Loucy (cell line): ENCODE data around the gene TCF15.

Experiments
- H2AFZ ChIP-seq: fragments of 200-600 bp; sonication (generic); 2 replicates; pipeline ENCODE4 v1.6.0; 2016; ENCODE audit warnings: antibody characterized with exemption, mild to moderate bottlenecking, low read length, moderate library complexity
- H3F3A ChIP-seq: fragments of 200-600 bp; 2 replicates; pipeline ENCODE4 v1.6.0; 2016; ENCODE audit warnings: antibody characterized with exemption, low read depth, mild to moderate bottlenecking
- H3K27me3 ChIP-seq: fragments of 200-600 bp; sonication (generic); 2 replicates; pipeline ENCODE4 v1.6.1; 2014; ENCODE audit warnings: low read length, mild to moderate bottlenecking; ENCODE audit not compliant: insufficient read depth, poor library complexity, severe bottlenecking
- H3K36me3 ChIP-seq: fragments of 200-600 bp; sonication (generic); 2 replicates; pipeline ENCODE4 v1.6.1; 2016; ENCODE audit warnings: low read length; ENCODE audit not compliant: insufficient read depth
- H3K4me1 ChIP-seq: fragments of 200-600 bp; sonication (generic); 2 replicates; pipeline ENCODE4 v1.5.1; 2014; ENCODE audit warnings: low read length, mild to moderate bottlenecking; ENCODE audit not compliant: insufficient read depth, poor library complexity, severe bottlenecking
- H3K4me2 ChIP-seq: fragments of 200-600 bp; sonication (generic); 2 replicates; pipeline ENCODE4 v1.6.0; 2014; ENCODE audit warnings: antibody characterized with exemption, low read length, low read depth, mild to moderate bottlenecking; ENCODE audit not compliant: poor library complexity, severe bottlenecking
- H3K4me3 ChIP-seq: fragments of 200-600 bp; sonication (generic); 2 replicates; pipeline ENCODE4 v1.5.1; 2014; ENCODE audit warnings: low read length, mild to moderate bottlenecking, mixed read lengths; ENCODE audit not compliant: poor library complexity, severe bottlenecking
- H3K79me2 ChIP-seq: fragments of 200-600 bp; sonication (generic); 2 replicates; pipeline ENCODE4 v1.6.1; 2014; ENCODE audit warnings: low read length; ENCODE audit not compliant: insufficient read depth
- H3K9ac ChIP-seq: fragments of 200-600 bp; sonication (generic); 2 replicates; pipeline ENCODE4 v1.6.0; 2014; ENCODE audit warnings: mild to moderate bottlenecking, low read depth, low read length, moderate library complexity; ENCODE audit not compliant: poor library complexity, severe bottlenecking
- H3K9me2 ChIP-seq: fragments of 200-600 bp; sonication (generic); replicated peaks from 2 replicates; pipeline ENCODE4 v1.6.1; 2016; ENCODE audit warnings: low read depth, low read length, mixed read lengths
- H3K9me3 ChIP-seq: fragments of 200-600 bp; sonication (generic); 2 replicates; pipeline ENCODE4 v1.6.1; 2014; ENCODE audit warnings: mild to moderate bottlenecking, antibody characterized with exemption, low read length, low read depth; ENCODE audit not compliant: insufficient read depth
- H4K20me1 ChIP-seq: fragments of 200-600 bp; sonication (generic); 2 replicates; pipeline ENCODE4 v1.6.0; 2014; ENCODE audit warnings: antibody characterized with exemption, low read length, mild to moderate bottlenecking; ENCODE audit not compliant: insufficient read depth, poor library complexity, severe bottlenecking
- EZH2phosphoT487 ChIP-seq: fragments of 200-600 bp; IDR thresholded peaks from 2 replicates; pipeline ENCODE4 v1.6.1; 2018; ENCODE audit warnings: antibody characterized with exemption, mild to moderate bottlenecking, moderate library complexity, borderline replicate concordance
- TF ChIP-seq, protein P1 (sequence below): fragments of 200-600 bp; sonication (generic); conservative IDR thresholded peaks from 2 replicates; pipeline ENCODE4 v1.5.1; 2014; ENCODE audit warnings: mild to moderate bottlenecking, antibody characterized with exemption, low read length

TCF15 gene

DNA sequence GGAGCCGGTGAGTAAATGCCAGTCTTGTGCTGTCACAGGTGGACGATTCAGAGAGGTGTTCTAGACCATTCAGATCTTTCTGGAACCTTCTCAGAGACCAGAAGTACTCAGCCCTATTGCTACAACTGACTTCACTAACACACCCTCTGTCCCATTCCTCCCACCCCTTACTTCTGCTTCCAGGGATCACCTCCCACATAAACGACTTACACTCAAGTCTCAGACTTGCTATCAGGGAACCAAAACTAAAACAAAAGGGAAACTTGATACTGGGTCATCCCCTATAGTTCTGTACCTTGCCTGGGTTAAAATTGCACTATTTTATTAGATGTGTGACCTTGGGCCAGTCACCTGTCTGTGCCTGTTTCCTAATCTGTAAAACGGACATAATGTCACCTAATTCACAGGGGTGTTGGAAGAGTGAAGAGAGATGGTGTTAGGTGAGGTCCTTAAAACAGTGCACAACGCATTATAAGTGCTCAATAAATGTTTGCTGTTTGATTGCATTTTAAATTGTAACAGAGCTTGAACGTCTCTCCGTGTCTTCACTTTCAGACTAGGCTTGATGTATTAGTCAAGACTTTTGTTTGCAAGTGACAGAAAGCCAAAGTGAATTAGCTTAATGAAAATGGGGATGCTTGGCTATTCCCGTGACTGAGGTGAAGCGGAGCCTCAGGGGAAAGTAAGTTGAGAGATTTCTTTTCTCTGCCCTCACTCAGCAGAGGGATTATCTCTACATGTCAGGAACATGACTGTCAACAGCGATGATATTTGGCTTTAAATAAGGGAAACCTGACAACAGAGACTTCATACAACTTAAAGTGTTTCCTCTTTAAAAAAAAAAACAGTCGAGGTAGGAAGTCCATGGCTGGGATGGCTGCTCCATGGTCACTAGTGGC is 45.9 kb upstream of the TCF15 start:
- Histone ChIP-seq H3K4me1 (peaks cover 5% of the 10 kb centered on the region), H3K4me2 (no peak overlapping the region), H3K4me3 (no peak overlapping the region), H3K36me3 (no peaks in the 10 kb centered on the region), H3K9me3 (no peaks in the 10 kb centered on the region), H3K9ac (no peak overlapping the region), H4K20me1 (no peaks in the 10 kb centered on the region), H3K79me2 (no peaks in the 10 kb centered on the region), H3K9me2 (no peaks in the 10 kb centered on the region), H3K27me3 (no peaks in the 10 kb centered on the region), H3F3A (no peaks in the 10 kb centered on the region), H2AFZ (no peak overlapping the region)
- TF ChIP-seq, protein P1, sequence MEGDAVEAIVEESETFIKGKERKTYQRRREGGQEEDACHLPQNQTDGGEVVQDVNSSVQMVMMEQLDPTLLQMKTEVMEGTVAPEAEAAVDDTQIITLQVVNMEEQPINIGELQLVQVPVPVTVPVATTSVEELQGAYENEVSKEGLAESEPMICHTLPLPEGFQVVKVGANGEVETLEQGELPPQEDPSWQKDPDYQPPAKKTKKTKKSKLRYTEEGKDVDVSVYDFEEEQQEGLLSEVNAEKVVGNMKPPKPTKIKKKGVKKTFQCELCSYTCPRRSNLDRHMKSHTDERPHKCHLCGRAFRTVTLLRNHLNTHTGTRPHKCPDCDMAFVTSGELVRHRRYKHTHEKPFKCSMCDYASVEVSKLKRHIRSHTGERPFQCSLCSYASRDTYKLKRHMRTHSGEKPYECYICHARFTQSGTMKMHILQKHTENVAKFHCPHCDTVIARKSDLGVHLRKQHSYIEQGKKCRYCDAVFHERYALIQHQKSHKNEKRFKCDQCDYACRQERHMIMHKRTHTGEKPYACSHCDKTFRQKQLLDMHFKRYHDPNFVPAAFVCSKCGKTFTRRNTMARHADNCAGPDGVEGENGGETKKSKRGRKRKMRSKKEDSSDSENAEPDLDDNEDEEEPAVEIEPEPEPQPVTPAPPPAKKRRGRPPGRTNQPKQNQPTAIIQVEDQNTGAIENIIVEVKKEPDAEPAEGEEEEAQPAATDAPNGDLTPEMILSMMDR: no peak
- no peak for TF ChIP-seq EZH2phosphoT487

DNA sequence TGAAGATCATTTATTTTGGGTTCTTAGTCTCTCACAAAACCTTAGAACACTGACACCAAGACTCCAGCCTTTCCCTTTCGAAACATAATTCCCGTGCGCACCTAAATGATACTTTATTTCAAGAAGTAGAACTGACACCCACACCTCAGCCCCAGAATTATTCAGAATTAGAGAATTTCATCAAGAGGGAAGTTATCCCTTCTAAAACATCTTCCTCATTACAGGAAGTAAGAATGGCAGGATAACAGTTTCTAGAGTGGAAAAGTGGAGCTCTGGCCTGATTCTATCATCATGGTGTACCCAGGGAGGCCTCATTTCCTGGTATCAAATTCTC is 44.3 kb upstream of the TCF15 start:
- Histone ChIP-seq H3K36me3 (no peaks in the 10 kb centered on the region), H4K20me1 (no peaks in the 10 kb centered on the region), H3K4me1 (no peaks in the 10 kb centered on the region), H3K4me3 (no peak overlapping the region), H3K4me2 (no peak overlapping the region), H3K9me3 (no peaks in the 10 kb centered on the region), H3K27me3 (no peaks in the 10 kb centered on the region), H3K9ac (no peak overlapping the region), H3F3A (no peaks in the 10 kb centered on the region), H2AFZ (no peak overlapping the region), H3K9me2 (no peaks in the 10 kb centered on the region), H3K79me2 (no peaks in the 10 kb centered on the region)
- TF ChIP-seq, protein P1: no peak
- TF ChIP-seq EZH2phosphoT487: no peak

DNA sequence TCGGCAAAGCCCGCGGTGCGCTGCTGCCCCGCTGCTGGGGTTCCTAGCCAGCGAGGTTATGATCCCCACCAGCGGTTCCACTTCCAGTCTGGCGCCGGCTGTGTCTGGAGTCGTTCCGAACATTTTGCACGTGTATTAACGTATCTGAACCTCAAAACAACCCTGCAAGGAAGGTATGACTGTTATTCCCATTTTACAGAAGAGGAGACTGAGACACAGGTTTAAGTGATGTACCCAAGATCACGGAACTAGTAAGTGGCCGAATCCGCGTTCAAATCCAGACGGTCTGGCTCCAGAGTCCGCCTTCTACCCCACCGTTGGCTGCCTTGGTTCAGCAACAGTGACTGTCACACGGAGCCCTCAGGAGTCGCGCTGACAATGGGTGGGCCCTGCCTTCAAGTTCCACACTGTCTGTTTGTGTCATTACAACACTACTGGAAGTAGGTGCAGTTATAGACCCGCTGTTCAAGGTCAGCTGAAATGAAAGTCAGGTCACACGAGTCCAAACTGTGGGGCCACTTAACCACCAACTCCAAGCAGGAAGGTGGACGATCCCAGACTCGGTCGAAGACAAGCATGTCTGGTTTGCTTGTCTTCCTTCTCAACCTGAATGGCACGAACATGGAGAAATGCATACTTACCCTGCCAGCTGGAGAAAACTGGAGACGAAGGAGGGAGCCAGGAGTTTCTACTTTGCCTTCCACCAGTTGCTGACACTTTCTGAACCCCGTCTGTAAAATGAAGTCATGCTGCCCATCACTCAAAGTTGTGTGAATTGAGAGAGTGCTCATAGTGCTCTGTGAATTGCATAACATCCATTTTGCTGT is 43.7 kb upstream of the TCF15 start:
- no peak overlapping the region for H3K9ac ChIP-seq

More for the DNA sequence above, 43.7 kb upstream of the TCF15 start:
- no peak for TF ChIP-seq EZH2phosphoT487
- TF ChIP-seq, protein P1: no peak
- H3K9me2 ChIP-seq: no peaks in the 10 kb centered on the region
- H3K4me3 ChIP-seq: no peak overlapping the region
- no peaks in the 10 kb centered on the region for H3F3A ChIP-seq
- H2AFZ ChIP-seq: no peak overlapping the region
- no peaks in the 10 kb centered on the region for H4K20me1 ChIP-seq
- no peaks in the 10 kb centered on the region for H3K27me3 ChIP-seq
- no peaks in the 10 kb centered on the region for H3K9me3 ChIP-seq
- H3K36me3 ChIP-seq: no peaks in the 10 kb centered on the region
- no peaks in the 10 kb centered on the region for H3K79me2 ChIP-seq
- no peaks in the 10 kb centered on the region for H3K4me1 ChIP-seq
- peak overlapping the region; percentile 22 for H3K4me2 ChIP-seq
